Measurements from ENCODE around the gene YY1.

GRCh38 chr14:100262545-100262944, 23.6 kb downstream of the YY1 start:
- no peak for TF ChIP-seq CTCF (IDR thresholded peaks at IDR 0.05; ENCODE audit: low read depth, low read length, poor library complexity, severe bottlenecking)
- no peak for TF ChIP-seq EZH2phosphoT487 (IDR thresholded peaks at IDR 0.05; ENCODE audit: borderline replicate concordance, low read length)

All from DOHH2 (cell line).